Activated gamma-delta T cell treated with anti-CD3 and anti-CD28 coated beads, Interleukin-2, amount 50 U/mL, for 16 hours (primary cell): ENCODE results near the gene ACAA1.
"Not testable (repeated sequence)": the region's sequence is repeated elsewhere in the genome, so short reads cannot be mapped to it uniquely, and the experiment has no call there.

Experiments used
- DNase-seq: peaks from one replicate; pipeline ENCODE4 v3.0.0-alpha.2; 2020; ENCODE audit warnings: low read depth

Gene ACAA1

DNA sequence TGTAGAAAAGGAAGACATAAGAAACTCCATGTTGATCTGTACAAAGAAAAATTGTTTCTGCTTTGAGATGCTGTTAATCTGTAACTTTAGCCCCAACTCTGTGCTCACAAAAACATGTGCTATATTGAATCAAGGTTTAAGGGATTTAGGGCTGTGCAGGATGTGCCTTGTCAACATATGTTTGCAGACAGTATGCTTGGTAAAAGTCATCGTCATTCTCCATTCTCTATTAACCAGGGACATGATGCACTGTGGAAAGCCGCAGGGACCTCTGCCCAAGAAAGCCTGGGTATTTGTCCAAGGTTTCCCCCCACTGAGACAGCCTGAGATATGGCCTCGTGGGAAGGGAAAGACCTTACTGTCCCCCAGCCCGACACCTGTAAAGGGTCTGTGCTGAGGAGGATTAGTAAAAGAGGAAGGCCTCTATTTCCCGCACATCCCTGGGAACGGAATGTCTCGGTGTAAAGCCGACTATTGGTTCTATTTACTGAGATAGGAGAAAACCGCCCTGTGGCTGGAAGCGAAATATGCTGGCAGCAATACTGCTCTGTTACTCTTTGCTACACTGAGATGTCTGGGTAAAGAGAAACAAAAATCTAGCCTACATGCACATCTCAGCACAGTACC is 2.3 kb downstream of the ACAA1 start:
- not testable (repeated sequence) for DNase-seq

DNA sequence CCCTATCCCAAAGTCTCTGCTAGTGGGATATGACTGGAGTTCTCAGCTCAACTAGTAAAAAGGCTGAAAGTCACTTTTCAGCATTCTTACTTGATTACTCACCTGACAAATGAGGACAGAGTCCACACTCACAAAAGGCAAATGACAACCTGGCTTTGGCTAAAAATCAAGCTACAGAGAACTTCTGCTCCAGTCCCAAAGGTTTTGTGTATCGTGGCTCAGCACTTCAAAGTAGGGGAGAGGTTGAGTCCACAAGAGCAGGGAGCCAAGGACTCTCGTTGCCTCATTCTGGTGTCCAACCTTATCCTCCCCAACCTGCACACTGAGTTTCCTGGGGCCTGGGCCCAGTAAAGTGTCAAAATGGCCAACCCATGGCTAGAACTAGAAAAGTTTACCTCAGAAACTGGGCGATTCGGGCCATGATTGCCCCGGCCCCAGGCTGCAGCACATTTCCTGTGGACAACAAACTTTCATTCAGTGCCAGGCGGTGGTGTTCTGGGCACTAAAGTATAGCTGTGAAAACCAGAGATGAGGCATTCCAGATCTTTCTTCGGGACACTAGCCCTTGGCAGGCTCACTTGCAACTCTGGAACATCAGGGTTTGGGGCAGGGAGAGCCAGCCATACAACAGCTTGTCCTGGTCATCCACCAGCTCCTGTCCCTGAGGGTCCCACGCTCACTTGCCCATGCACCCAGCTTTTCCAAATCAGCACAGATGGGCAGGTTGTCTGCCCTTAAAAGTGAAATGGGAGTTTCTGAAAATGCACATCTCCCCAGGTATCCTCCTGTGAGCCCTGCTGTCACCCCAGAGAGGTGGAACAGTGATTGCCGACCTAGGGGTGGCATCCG is 3.1 kb downstream of the ACAA1 start:
- DNase-seq: no peak

DNA sequence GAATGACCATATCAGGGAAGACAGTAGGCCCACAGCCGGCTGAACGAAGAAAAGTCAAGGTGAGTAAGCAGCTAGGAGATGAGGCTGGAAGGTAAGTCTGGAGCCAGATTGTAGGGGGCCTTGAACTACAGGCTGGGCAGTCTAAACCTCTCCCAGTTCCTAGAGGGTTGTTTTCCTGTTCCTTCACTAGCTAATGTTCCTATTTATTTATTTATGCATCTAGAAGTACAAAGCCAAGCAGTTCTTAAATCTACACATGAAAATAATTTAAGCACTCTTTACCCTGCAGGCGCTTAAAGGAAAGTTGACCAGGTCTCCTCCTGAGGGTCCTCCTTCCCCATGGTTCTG is 3.7 kb downstream of the ACAA1 start:
- no peak for DNase-seq

DNA sequence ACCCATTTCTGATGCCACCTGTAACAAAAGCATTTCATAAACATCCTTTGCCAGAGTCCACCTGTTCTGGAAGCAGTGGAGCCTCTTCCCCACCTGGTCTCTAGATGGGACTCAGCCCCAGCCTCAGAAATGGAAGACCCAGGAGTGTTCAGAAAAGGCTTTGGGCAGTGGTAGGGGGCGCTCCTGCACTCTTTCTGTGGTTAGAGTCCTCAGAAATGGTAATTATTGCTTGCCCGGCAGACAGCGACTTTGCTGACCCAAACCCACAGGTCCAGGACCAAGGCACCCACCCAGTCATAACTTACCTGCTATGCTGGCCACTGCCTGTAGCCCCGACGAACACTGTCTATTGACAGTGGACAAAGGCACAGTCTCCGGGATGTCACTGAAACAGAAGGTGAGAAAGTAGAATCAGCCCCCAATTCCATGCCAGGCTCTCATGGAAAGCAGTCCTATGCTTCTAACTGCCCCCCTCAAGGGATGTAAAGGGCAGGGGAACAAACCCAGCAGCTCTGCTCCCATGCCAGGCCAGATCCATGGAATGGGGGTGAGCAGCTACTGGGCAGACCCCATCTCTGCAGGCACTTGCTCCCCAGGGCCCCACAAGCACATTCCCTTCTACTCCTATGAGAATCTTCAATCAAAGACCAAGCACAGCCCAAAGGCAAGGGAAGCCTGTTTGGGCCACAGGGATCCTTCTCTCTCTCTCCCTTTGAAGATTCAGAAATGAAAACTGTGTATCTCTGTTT is 5.1 kb downstream of the ACAA1 start:
- no peak for DNase-seq

DNA sequence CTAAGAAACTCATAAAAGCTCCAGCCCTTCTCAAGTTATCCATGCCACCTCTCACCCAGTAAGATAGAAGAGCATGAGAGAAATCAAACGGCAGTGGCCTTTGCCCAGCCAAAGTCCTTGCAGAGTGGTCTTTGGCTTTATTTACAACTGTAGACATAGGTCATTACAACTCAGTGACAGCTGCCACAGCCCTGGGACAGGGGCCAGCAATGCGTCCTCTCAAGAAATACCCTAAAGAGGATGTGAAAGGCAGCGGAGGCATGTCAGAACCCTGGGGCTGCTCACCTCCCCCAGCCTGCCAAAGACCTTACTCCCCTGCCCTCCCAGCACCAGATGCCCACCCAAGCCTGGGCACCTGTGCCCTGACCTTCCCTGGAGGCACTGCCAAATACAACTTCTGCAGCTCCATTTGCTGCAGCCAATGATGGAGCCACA is 6.3 kb downstream of the ACAA1 start:
- DNase-seq: no peak

DNA sequence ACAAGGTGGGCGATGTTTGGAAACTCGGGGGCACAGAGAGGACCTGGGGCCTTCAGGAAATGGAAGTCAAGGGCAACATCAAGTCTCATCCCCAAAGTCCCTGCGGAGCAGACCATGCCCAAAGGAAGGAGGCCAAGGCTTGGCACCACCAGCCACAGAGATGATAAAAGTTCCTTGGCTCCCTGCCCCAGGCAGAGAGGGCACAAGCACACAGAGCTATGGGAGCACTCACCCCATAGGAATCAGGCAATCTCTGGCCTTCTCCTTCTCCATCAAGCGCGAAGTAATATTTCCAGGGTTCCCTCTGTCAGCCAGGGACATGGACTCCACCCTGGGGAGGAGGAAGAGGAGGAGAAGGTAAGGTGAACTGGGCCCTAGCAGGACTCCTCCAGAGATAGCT is 7.9 kb downstream of the ACAA1 start:
- no peak for DNase-seq

DNA sequence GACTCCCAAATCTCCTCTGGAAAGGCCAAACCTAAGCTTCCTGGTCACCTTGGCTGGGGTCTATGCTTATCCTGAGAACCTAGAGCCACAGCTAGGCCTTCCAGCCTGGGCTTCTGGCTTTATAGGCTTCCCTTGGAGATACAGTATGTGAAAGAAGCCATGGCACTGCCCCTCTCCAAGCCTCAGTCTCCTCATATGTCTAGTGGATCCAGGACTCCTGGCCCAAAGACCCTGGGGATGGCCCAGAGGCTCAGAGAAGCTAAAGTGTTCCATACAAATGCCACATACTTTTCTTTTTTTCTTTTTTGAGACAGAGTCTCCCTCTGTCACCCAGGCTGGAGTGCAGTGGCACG is 8.6 kb downstream of the ACAA1 start:
- no peak for DNase-seq

DNA sequence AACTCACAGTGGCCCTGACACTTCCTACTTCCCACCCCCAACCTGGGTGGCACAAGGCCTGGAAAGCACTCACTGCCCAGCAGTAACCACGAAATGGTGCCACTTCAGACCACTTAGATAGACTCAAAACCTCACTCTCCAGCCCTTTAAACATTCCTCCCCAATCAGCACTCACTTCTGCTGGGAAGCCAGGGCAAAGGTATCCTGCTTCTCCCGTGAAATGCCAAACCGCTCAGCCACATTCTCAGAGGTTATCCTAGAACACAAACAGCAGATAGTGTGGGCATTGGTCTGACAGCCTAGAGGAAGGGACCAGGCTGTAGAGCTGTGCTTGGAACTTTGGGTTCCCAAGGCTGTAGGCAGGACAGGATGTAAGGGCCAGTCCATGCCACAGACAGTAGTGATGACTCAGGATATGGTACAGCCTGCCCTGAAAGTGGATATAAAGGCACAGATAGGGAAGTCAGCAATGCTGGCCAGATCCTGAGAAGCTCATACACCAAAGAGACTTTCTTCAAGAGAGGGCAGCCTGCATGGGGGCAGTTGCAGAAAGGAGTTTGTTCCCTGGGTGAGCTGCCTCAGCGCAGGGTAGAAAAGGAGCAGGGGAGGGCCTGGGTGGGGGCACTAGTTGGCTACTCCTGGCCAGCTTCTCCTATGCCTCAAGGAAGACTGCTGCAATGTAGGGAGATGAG is 9.2 kb downstream of the ACAA1 start:
- no peak for DNase-seq

DNA sequence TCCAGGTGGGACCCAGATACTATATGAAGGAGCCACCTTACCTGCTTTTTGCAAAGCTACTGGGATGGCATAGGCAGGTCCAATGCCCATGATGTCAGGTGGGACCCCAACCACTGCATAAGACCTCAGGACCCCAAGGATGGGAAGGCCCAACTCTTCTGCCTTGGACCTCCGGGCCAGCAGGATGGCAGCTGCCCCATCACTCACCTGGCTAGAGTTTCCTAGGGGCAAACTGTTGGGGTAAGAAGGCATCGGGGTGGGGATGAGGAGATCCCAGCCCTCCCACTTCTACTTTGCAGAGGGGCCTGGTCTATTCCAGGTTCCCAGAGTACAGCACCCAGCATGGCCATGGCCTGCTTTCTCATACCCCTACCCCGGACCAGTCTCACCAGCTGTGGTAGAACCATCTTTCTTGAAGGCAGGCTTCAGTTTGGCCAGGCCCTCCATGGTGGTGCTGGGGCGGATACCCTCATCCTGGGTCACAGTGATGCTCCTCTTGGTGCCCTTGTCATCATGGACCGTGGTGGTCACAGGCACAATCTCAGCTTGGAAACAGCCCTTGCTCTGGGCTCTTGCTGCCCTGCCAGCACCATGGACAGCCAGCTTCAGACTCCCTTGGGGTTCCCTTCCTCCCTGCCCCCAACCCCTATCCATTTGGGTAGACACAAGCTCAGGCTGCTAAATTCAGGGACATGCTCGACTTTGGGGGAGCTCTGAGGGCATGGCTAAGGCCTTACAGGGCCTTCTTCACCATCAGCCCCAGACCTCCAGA is 10.6 kb downstream of the ACAA1 start:
- no peak for DNase-seq

DNA sequence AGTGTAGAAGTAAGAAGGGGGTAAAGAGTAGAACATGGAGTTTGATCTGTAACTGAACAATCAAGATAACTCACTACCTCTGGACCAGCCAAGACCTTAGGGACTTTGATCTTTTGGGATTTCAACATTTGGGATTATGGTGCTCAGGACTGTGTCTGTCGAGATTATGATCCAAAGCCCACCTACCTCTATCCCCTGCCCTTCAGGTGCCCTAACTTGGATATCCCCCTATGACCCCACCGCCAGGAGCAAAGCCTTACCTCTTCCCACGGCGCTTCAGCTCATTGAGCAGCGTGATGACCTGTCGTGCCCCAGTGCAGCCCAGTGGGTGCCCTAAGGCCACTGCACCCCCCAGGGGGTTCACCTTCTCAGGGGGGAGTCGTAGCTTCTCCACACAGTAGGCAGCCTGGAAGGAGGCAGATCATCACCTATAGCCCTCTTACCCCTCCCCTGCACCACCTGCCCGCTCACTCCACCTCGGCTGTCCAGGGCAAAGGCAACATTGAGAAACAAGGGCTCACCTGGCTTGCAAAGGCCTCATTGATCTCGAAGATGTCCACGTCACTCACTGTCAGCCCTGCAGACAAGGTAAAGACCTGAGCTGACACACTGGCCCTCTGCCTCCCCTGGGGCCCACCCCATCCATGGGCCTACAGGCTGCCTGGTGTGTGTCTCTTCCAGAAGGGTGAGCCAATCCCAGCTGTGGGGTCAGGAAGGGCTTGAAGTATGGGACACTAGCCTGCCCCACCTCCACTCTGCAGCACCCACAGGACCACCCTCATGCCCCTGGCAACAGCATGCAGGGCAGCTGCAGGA is 11.4 kb downstream of the ACAA1 start:
- no peak for DNase-seq

DNA sequence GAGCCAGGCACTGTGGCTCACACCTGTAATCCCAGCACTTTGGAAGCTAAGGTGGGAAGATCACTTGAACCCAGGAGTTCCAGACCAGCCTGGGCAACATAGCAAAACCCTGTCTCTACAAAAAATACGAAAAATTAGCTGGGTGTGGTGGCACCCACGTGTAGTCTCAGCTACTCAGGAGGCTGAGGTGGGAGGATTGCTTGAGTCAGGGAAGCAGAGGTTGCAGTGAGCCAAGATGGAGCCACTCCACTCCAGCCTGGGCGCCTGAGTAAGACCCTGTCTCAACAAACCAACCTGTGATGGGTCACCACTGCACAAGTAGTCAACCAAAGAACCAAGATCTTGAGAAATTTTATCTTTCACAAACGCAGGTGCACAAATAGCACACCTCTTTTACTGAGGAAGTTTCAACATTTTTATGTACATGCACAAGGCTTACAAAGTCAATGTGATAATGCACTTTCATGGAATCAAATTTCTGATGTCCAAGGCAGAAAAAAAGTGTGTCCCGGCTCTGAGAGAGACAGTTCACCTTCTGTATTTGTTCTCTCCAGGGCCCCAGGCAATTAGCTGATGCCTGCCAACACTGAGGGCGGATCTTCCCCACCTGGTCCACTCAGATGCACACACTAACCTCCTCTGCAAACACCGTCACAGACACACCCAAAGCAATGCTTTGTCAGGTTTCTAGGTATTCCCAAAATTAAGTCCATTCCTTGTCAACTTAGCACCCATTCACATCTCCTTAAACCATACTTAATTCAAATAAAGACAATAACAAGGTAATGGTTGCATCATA is 12.4 kb downstream of the ACAA1 start:
- DNase-seq: no peak

DNA sequence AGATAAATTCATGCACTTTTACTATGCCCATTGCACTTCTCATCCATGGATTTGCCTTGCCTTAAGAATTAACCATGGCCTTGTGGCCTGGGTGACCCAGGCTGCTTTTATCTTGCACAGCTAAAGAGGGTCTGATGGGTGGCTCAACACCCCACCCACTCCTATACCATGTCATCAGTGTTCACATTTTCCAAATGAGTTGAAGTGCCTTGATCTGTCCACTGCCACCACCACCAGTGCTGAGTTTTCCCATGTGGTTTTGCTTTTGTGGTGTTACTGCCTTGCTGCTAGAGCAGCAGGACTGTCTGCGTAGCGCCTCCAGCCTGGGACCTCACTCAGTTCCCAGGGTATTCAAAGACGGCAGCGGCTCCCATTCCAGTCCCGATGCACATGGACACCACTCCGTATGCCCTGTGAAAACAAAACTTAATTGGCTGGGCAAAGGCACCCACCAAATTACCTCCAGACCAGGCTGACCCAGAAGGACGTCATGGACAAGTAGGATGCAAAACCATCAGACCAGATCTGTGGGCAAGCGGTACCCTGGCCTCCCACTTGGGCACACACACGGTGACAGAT is 14.1 kb downstream of the ACAA1 start:
- DNase-seq: no peak

DNA sequence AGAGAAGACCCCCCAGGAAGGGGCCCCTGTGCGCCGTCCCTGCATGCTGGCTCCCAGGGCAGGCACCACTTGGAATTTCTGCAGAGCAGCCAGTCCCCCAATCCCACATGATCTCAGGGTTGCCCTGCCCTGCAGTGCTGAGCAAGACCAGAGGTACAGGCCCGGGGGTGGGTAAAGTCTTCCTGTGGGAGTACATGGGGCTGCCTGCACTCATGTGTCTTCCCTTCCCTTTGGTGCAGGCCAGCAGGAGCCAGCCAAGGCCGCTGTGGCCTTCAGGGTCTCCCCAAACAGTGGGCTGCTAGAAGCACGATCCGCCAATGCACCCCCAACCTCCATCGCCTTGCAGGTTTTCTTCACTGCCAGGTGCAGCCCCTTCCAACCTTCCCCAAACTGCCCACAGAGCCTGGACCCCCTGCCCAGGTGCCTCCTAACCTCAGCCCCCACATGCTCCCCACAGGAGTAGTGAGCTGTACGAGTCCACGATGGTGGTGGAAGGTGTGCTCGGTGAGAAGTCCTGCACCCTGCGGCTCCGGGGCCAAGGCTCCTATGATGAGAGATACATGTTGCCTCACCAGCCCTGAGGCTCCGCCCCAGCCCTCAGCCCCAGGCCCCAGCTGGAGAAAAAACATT is 15.0 kb downstream of the ACAA1 start:
- no peak for DNase-seq

DNA sequence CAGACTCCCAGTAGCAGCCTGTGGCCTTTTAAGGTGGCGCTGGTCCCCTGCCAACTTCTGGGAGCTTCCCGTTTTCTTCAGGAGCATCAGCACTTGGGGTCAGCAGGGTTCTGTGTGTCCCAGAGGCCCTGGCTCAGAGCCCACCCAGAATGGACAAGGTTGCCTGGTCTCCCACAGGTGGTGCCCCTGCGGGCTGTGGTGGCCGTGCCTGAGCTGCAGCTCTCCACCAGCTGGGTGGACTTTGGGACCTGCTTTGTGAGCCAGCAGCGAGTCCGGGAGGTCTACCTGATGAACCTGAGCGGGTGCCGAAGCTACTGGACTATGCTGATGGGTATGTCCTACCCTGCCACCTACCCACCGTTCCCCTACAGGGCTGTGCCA is 15.5 kb downstream of the ACAA1 start:
- DNase-seq: no peak

DNA sequence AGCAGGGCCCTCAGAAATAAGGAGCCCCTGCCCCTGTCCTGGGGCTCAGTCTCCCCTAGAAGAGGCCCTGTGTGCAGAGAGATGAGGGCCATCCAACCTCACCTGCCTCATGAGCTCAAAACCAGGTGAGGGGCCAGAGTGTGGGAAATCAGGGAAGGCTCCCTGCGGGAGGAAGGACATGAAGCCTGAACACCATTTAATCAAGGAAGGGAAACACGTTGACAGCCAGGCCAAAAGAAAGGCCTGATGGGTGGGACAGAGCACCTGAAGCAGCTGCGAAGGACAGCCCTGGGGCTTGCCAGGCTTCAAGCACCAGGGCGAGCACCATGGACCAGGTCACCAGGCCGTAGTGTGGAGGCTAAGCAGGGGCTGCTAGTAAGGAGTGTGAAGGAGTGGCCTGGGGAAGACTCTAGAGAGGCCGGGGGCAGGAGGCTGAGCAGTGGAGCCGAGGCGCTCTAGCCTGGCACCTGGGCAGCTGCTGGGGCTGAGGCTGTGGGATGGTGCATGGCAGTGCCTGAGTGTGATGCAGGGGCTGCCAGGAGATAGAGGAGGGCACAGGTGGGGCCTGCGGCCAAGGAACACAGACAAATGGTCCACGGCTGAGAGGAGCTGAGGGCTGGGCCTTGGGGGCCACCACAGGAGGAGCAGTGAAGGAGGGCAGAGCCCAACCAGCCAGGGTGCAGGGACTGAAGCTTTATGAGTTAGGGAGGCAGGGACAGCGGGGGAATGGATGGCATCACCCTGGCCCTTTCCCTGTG is 16.1 kb downstream of the ACAA1 start:
- no peak for DNase-seq

DNA sequence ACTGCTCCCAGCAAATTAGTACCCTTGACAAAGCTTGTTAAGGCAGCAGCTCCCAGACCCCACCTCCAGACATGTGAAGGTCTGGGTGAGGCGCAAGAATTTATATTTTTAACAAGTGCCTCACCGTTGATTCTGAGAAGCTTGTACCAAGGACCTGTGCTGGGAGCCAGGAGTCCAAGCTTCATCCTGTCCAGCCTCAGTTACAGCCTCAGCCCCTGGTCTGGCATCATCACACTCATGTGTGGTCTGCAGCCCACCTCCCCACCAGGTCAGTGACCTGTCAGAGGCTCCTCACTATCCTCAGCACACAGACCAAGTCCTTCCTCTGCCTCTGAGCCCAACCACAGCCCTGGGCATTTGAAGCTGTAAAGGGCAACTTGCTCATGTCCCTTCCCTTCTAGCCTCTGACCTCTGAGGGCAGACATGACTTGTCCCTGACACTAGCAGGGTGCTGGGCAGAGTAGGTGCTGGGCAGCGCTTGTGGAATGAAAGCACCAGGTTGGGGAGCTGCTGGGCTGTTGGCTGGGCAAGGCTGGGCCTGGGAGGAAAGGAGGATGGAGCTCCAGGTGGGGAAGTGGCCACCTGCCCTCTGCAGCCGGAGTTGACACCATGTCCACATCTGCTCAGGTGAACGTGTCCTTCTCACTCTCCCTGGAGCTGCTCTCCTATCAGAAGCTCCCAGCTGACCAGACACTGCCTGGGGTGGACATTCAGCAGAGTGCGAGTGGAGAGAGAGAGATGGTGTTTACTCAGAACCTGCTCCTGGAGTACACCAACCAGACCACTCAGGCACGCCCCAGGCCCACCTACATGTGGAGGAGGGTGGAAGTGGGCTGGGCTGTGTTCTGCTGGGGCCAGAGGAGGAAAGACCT is 16.9 kb downstream of the ACAA1 start:
- DNase-seq: no peak

DNA sequence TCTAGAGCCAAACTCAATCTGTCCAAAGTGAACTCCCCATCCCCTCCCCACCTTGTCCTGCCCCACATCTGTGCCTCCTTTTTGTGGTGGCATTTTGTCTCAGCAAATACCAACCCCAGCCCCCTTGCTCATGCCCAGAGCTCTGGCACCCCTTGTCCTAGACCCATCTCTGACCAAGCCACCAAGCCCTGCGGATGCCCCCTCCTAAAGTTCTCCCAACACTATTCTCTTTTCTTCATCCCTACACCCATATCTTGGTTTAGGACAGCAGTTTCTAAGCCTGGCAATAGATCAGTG is 17.7 kb downstream of the ACAA1 start:
- no peak for DNase-seq
